ENCODE results near the gene TRIM25.

GRCh38 chr17:56896217-56896967 is 17.5 kb downstream of the TRIM25 start:
- TF ChIP-seq CTCF (conservative IDR thresholded peaks at IDR 0.05) (no peak), EZH2 (IDR thresholded peaks at IDR 0.05; ENCODE audit: low read depth) (no peak)
